Measurements from ENCODE around the gene AHR. TPM values are rescaled to one million over a fixed set of nuclear protein-coding genes. Genes with fewer than 3 reads are reported as not detected.
A peak's percentile ranks its signal among the peaks of the same experiment; 100 is the strongest.

Gene AHR
- total RNA-seq, 1 donor from 2014 or later, result 41.0 TPM

DNA sequence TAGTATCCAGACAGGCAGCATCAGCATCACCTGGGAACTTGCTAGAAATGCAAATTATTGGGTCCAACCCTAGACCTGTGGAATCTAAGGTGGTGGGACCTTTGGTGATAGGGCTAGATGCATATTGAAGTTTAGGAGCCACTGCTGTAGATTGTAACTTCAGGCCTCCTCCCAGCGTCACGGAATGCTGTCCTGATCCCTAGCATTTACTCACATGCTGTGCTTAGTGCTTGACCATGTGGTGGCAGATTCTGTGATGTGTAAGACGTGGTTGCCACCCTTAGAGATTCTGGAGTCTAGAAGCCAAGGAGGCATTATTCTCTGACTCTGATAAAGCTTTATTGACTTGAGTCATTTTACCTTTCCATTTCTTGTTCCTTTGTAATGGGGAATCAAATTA lies 13.5 kb downstream of the AHR start:
- Mint-ChIP-seq H3K27ac (no peak overlapping the region), H3K4me1 (ENCODE audit: unreplicated experiment) (no peaks in the 10 kb centered on the region), H3K9me3 (no peaks in the 10 kb centered on the region), H3K36me3 (peaks cover 4% of the 10 kb centered on the region), H3K4me3 (no peak overlapping the region), H3K27me3 (no peaks in the 10 kb centered on the region)
- DNase-seq (ENCODE audit: extremely low spot score, unreplicated experiment), result no peak
- TF ChIP-seq, protein P1, sequence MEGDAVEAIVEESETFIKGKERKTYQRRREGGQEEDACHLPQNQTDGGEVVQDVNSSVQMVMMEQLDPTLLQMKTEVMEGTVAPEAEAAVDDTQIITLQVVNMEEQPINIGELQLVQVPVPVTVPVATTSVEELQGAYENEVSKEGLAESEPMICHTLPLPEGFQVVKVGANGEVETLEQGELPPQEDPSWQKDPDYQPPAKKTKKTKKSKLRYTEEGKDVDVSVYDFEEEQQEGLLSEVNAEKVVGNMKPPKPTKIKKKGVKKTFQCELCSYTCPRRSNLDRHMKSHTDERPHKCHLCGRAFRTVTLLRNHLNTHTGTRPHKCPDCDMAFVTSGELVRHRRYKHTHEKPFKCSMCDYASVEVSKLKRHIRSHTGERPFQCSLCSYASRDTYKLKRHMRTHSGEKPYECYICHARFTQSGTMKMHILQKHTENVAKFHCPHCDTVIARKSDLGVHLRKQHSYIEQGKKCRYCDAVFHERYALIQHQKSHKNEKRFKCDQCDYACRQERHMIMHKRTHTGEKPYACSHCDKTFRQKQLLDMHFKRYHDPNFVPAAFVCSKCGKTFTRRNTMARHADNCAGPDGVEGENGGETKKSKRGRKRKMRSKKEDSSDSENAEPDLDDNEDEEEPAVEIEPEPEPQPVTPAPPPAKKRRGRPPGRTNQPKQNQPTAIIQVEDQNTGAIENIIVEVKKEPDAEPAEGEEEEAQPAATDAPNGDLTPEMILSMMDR (conservative IDR thresholded peaks at IDR 0.05), result no peak

DNA sequence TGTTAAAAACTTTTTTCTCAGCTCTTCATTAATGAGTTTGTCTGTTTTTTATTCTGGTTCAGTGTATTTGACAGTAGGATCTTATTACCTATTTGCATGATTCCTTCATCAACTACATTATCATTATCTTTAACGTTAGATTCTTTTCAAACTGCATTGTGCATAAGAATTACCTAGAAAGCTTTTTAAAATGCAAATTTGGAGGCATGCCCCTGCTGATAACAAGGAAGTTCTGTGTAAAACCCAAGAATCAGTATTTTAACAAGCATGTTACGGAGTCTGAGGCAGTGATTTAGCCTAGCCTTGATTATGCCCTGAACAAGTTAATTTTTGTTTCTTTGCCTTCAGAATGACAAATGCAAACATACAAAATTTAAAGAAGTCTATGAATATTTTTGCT lies 14.2 kb downstream of the AHR start:
- H3K4me3 Mint-ChIP-seq, result no peak overlapping the region
- TF ChIP-seq, protein P1 (conservative IDR thresholded peaks at IDR 0.05), result no peak
- H3K4me1 Mint-ChIP-seq (ENCODE audit: unreplicated experiment), result no peaks in the 10 kb centered on the region
- no peak overlapping the region for H3K27ac Mint-ChIP-seq
- no peaks in the 10 kb centered on the region for H3K9me3 Mint-ChIP-seq
- no peak for DNase-seq (ENCODE audit: extremely low spot score, unreplicated experiment)
- no peaks in the 10 kb centered on the region for H3K27me3 Mint-ChIP-seq
- H3K36me3 Mint-ChIP-seq, result peaks cover 4% of the 10 kb centered on the region

DNA sequence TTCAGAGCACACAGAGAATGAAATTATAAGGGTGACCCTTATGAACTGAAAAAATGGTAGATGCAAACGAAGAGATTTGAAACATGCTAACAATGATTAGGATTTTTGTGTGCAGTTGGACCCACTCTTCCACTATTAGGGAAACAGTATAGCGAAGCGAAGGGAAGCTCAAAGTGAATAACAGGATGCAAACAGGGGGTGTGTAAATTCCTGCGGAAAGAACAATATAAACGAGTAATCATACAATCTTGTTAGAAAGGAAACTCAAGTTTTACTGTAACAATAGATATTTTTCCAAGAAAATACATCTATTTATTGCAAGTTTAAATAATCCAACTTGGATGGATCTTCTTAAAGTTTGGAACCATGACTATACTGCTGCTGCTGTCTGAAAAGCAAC lies 14.7 kb downstream of the AHR start:
- no peaks in the 10 kb centered on the region for H3K4me1 Mint-ChIP-seq (ENCODE audit: unreplicated experiment)
- TF ChIP-seq, protein P1 (conservative IDR thresholded peaks at IDR 0.05), result no peak
- DNase-seq (ENCODE audit: extremely low spot score, unreplicated experiment), result no peak
- H3K4me3 Mint-ChIP-seq, result no peak overlapping the region
- H3K9me3 Mint-ChIP-seq, result no peaks in the 10 kb centered on the region
- H3K27ac Mint-ChIP-seq, result no peak overlapping the region
- no peaks in the 10 kb centered on the region for H3K27me3 Mint-ChIP-seq
- peaks cover 4% of the 10 kb centered on the region for H3K36me3 Mint-ChIP-seq

DNA sequence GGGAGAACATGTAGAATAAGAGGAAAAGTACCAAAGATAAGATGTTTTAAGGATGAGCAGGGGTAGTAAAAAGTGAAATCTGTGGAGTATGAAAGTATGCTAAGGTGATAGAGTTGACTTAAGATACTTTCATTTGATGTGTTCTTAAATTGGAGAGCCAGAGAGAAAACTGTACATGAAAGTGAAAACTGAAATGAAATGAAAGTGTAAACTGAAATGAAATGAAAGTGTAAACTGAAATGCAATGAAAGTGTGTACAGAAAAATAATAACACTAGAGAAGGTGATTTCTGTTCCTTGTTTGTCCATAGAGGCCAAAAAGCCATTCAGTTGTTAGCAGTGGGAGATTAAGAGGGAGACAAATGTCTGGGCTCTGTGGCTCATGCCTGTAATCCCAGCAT lies 17.5 kb downstream of the AHR start:
- Mint-ChIP-seq H3K4me1 (ENCODE audit: unreplicated experiment) (peaks cover 4% of the 10 kb centered on the region), H3K36me3 (peaks cover 8% of the 10 kb centered on the region), H3K4me3 (no peak overlapping the region), H3K27me3 (no peaks in the 10 kb centered on the region), H3K9me3 (no peaks in the 10 kb centered on the region), H3K27ac (peak overlapping the region; percentile 44)
- no peak for DNase-seq (ENCODE audit: extremely low spot score, unreplicated experiment)
- TF ChIP-seq, protein P1 (conservative IDR thresholded peaks at IDR 0.05), result no peak

DNA sequence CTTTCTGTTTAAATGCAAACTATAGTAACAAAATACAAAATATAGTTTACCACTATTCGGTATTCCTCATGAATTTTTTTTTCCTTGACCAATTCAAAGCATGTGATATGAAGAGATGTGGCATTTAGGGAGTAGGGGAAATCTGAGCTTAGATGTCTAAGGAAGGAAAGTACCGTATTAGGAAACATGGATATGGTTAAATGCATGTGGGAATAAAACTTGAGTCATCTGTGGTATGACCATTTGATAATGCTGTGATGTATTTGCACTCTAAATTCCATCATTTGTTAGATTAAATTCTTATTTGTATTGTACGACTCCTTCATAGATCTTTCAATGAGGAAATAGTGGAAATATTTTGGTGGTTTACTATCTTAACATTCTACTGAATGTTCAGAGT lies 19.7 kb downstream of the AHR start:
- H3K4me1 Mint-ChIP-seq (ENCODE audit: unreplicated experiment), result peaks cover 4% of the 10 kb centered on the region
- TF ChIP-seq, protein P1 (conservative IDR thresholded peaks at IDR 0.05), result no peak

More for the DNA sequence above, 19.7 kb downstream of the AHR start:
- peaks cover 5% of the 10 kb centered on the region for H3K36me3 Mint-ChIP-seq
- no peak overlapping the region for H3K4me3 Mint-ChIP-seq
- no peak for DNase-seq (ENCODE audit: extremely low spot score, unreplicated experiment)
- no peaks in the 10 kb centered on the region for H3K9me3 Mint-ChIP-seq
- no peak overlapping the region for H3K27ac Mint-ChIP-seq
- no peaks in the 10 kb centered on the region for H3K27me3 Mint-ChIP-seq

Data from type B pancreatic cell (in vitro differentiated cells).